Activated CD8-positive, alpha-beta T cell treated with anti-CD3 and anti-CD28 coated beads for 36 hours (primary cell): ENCODE data around the gene SERPINB1. TPM values are rescaled to one million over a fixed set of nuclear protein-coding genes. Genes with fewer than 3 reads are reported as not detected.

ENCODE experiments used
- ATAC-seq: fragments of 200-7000 bp; cut with Tn5 transposase; one replicate; pipeline ENCODE4 v1.10.0; 2021; ENCODE audit warnings: mild to moderate bottlenecking, moderate library complexity
- CTCF ChIA-PET: fragments of 350-600 bp; sonication (Branson Sonifier 250); formaldehyde crosslinking; loops from one replicate; lab custom pipeline; 2021; ENCODE audit warnings: antibody characterized with exemption; lab: Charles Lee
- POLR2A ChIA-PET: fragments of 350-600 bp; sonication (Branson Sonifier 250); formaldehyde crosslinking; loops from one replicate; lab custom pipeline; 2021; ENCODE audit warnings: antibody characterized with exemption; lab: Charles Lee
- DNase-seq: peaks from one replicate; pipeline ENCODE4 v3.0.0-alpha.2; 2020
- H3K27ac Mint-ChIP-seq: one replicate; pipeline ENCODE4 v1.8.0; 2021; ENCODE audit warnings: mild to moderate bottlenecking, mixed read lengths
- H3K27me3 Mint-ChIP-seq: one replicate; pipeline ENCODE4 v1.8.0; 2021; ENCODE audit warnings: mixed read lengths
- H3K36me3 Mint-ChIP-seq: one replicate; pipeline ENCODE4 v1.8.0; 2021; ENCODE audit warnings: low read depth, mixed read lengths
- H3K4me1 Mint-ChIP-seq: one replicate; pipeline ENCODE4 v1.8.0; 2021; ENCODE audit warnings: low read depth, mixed read lengths
- H3K4me3 Mint-ChIP-seq: one replicate; pipeline ENCODE4 v1.8.0; 2021; ENCODE audit warnings: mild to moderate bottlenecking, moderate library complexity, mixed read lengths
- H3K9me3 Mint-ChIP-seq: one replicate; pipeline ENCODE4 v1.8.0; 2021; ENCODE audit warnings: mixed read lengths
- intact Hi-C: fragments of 100-400 bp; cut with micrococcal nuclease; formaldehyde crosslinking; loops from one replicate; pipeline ENCODE4 v1.10.0; 2022
- total RNA-seq, 2 experiments: library from RNA; stranded (reverse); gene quantifications; one replicate each; pipeline ENCODE4 v1.2.3, GENCODE V29; 2021
- TF ChIP-seq, protein P1 (sequence below): fragments of 200-600 bp; IDR thresholded peaks from one replicate; pipeline ENCODE4 v1.8.0; 2022; ENCODE audit warnings: antibody characterized with exemption, mild to moderate bottlenecking

The SERPINB1 gene
- total RNA-seq, 2 experiments from 2014 or later: 55.8 to 60.0 TPM

DNA sequence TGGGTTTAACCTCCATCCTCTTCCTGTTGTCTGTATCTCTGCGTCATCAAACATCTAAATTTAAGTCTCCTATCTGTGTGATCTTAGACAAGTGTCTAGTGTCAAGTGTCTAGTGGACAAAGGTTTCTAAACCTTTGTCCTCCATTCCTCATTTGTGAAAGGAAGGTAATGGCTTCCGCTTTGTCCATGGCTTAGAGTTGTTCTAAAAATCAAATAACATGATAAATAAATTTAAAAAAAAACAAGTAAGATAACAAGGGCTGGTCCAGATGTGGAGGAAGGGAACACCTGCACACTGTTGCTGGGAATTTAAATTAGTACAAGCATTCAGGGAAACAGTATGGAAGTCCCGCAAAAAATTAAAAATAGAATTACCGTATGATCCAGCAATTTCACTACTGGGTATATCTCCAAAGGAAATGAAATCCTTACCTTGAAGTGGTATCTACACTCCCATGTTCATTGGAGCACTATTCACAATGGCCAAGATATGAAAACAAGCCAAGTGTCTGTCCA is 17.6 kb upstream of the SERPINB1 start:
- ChIA-PET POLR2A (interaction anchor here (0.9 to 5.1 kb wide), 11 partner anchors 9 to 128 kb away, joined by 3 to 42 read pairs (median 12); partner anchors contain the start of gene SERPINB1), CTCF (interaction anchor here (1.1 to 4.9 kb wide), 4 partner anchors 13 to 83 kb away, joined by 3 to 37 read pairs (median 6); no protein-coding TSS in a partner anchor)
- ATAC-seq: no peak

DNA sequence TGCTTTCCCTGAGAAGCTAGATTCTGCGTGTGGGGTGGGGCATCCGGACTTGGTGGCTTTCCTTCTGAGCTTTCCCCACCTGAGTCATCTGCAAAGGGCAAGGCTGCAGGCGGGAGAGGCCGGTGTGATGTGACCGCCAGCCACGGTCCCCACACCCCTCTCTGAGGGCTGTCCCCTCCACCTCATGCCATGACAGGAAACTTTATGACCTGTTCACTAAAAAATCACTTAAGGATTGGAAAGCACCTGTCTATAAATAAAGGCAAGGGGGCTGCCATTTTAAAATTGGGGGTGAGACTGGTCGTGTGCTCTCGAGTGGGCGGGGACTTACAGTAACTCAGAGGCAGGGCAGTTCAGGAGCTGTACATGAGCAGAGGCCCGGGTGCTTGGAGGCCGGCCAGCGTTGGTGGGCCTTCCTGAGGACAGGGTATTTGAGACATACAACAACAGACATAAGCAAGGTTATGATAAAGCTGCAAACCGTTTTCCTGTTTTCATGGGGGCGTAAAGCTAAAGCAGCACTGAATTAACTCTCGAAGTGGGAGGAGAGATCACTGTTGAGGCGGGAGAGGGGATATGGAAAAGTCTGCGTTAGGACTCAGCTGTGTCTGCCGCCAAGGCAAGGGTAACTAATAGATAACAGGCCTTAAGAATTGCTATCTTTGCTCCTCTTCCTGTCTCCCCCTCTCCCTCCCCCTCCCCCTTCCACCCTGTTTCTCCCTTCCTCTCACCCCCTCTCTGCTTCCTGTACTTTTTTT is 16.1 kb upstream of the SERPINB1 start:
- peak; percentile 66 for ATAC-seq
- POLR2A ChIA-PET: interaction anchor here (0.6 to 5.1 kb wide), 14 partner anchors 8 to 142 kb away, joined by 3 to 42 read pairs (median 6); partner anchors contain the start of genes NQO2, SERPINB1 and SERPINB9
- TF ChIP-seq, protein P1, sequence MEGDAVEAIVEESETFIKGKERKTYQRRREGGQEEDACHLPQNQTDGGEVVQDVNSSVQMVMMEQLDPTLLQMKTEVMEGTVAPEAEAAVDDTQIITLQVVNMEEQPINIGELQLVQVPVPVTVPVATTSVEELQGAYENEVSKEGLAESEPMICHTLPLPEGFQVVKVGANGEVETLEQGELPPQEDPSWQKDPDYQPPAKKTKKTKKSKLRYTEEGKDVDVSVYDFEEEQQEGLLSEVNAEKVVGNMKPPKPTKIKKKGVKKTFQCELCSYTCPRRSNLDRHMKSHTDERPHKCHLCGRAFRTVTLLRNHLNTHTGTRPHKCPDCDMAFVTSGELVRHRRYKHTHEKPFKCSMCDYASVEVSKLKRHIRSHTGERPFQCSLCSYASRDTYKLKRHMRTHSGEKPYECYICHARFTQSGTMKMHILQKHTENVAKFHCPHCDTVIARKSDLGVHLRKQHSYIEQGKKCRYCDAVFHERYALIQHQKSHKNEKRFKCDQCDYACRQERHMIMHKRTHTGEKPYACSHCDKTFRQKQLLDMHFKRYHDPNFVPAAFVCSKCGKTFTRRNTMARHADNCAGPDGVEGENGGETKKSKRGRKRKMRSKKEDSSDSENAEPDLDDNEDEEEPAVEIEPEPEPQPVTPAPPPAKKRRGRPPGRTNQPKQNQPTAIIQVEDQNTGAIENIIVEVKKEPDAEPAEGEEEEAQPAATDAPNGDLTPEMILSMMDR: no peak
- CTCF ChIA-PET: interaction anchor here (0.7 to 4.9 kb wide), 11 partner anchors 8 to 85 kb away, joined by 3 to 37 read pairs (median 4); partner anchors contain the start of gene SERPINB1
- peak overlapping the region; percentile 84 for H3K4me3 Mint-ChIP-seq
- peak overlapping the region; percentile 100 for H3K27ac Mint-ChIP-seq
- peaks cover 7% of the 10 kb centered on the region for H3K36me3 Mint-ChIP-seq
- intact Hi-C loops: loop anchor here (5.0 kb wide), 1 partner anchor 40 kb away; no protein-coding TSS in a partner anchor
- peak; percentile 94 for DNase-seq
- no peaks in the 10 kb centered on the region for H3K27me3 Mint-ChIP-seq
- peaks cover 6% of the 10 kb centered on the region for H3K9me3 Mint-ChIP-seq
- H3K4me1 Mint-ChIP-seq: peaks cover 90% of the 10 kb centered on the region

More for the DNA sequence above, 17.6 kb upstream of the SERPINB1 start:
- H3K27me3 Mint-ChIP-seq: no peaks in the 10 kb centered on the region
- DNase-seq: no peak
- intact Hi-C loops: loop anchor here (5.0 kb wide), 1 partner anchor 38 kb away; no protein-coding TSS in a partner anchor
- H3K4me1 Mint-ChIP-seq: peaks cover 89% of the 10 kb centered on the region
- peak overlapping the region; percentile 84 for H3K4me3 Mint-ChIP-seq
- peak overlapping the region; percentile 100 for H3K27ac Mint-ChIP-seq
- peaks cover 6% of the 10 kb centered on the region for H3K9me3 Mint-ChIP-seq
- peaks cover 7% of the 10 kb centered on the region for H3K36me3 Mint-ChIP-seq
- TF ChIP-seq, protein P1: no peak

DNA sequence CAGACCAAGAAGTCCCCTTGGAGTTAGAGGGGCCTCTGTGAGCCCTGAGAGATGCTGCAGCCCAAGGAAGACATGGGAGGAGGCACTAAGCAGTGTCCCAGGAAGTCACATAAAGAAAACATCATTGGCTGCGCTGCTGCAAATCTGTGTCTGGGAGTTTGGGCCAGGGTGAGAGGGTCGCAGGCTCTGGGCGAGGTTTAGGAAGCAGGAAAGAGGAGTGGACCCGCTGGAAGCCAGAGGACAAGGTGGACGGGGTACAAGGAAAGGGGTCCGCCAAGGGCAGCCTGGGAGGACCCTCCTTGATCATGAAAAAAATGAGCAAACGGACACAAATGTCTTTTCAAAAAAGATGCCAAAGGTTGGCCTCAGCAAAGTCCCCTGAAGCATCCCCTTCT is 15.5 kb upstream of the SERPINB1 start:
- Mint-ChIP-seq H3K27ac (peak overlapping the region; percentile 100), H3K4me3 (peak overlapping the region; percentile 84), H3K4me1 (peaks cover 88% of the 10 kb centered on the region), H3K9me3 (peaks cover 7% of the 10 kb centered on the region), H3K27me3 (no peaks in the 10 kb centered on the region), H3K36me3 (peaks cover 7% of the 10 kb centered on the region)
- DNase-seq (no peak), ATAC-seq (no peak)
- intact Hi-C loops: loop anchor here (5.0 kb wide), 1 partner anchor 40 kb away; no protein-coding TSS in a partner anchor
- CTCF ChIA-PET: interaction anchor here (0.7 to 4.9 kb wide), 9 partner anchors 8 to 80 kb away, joined by 3 to 37 read pairs (median 4); no protein-coding TSS in a partner anchor
- POLR2A ChIA-PET: interaction anchor here (1.0 to 5.1 kb wide), 11 partner anchors 11 to 130 kb away, joined by 3 to 42 read pairs (median 12); partner anchors contain the start of genes SERPINB1 and SERPINB9
- TF ChIP-seq, protein P1: no peak

DNA sequence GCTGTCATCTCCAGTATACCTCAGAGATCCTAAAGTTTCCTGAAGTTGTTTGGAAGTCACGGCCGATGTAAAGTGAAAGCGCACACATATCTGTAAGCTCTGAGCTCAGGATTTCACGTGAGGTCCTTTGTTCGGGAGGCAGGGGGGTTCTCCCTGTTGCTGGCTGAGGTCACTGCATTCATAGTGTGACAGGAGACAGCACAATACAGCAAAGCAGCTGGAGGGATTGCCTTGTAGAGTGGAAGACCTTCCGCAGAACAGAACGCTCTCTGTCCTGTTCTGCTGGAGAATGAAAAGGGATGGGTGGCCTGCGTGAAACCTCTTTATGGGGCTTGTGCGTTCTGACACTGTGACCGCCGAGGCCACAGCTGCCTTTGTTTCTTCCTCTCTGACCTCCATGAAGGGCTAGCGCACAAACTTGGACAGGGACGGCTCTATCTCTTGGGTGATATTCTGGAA is 13.4 kb upstream of the SERPINB1 start:
- Mint-ChIP-seq H3K27me3 (no peaks in the 10 kb centered on the region), H3K36me3 (peaks cover 3% of the 10 kb centered on the region), H3K4me1 (peaks cover 73% of the 10 kb centered on the region), H3K9me3 (peaks cover 4% of the 10 kb centered on the region), H3K27ac (peak overlapping the region; percentile 100), H3K4me3 (peak overlapping the region; percentile 59)
- DNase-seq: no peak
- no peak for ATAC-seq
- TF ChIP-seq, protein P1: no peak
- intact Hi-C loops: loop anchor here (5.0 kb wide), 1 partner anchor 42 kb away; no protein-coding TSS in a partner anchor
- ChIA-PET CTCF (interaction anchor here (0.9 to 4.9 kb wide), 15 partner anchors 8 to 135 kb away, joined by 3 to 37 read pairs (median 4); no protein-coding TSS in a partner anchor), POLR2A (interaction anchor here (0.7 to 5.1 kb wide), 14 partner anchors 8 to 116 kb away, joined by 3 to 42 read pairs (median 4); partner anchors contain the start of genes SERPINB1, SERPINB6 and SERPINB9)
